Right atrium auricular region (tissue), 2 donors: ENCODE measurements around the gene CDCP2. TPM values are rescaled to one million over a fixed set of nuclear protein-coding genes. Genes with fewer than 3 reads are reported as not detected.

ENCODE experiments used
- DNase-seq: peaks from one replicate; pipeline ENCODE4 v3.0.0-alpha.2; 2019; ENCODE audit warnings: low spot score
- H3K27ac ChIP-seq, 2 donors: fragments of 200-600 bp; sonication (generic); 1 replicate in 1 of 2; 2 replicates in 1 of 2; pipeline ENCODE4 v1.5.1; 2016 to 2019
- H3K27me3 ChIP-seq, 2 donors: fragments of 200-600 bp; sonication (generic); one replicate each; pipeline versions ENCODE4 v1.5.1 to v1.6.0; 2017 to 2019
- H3K36me3 ChIP-seq: fragments of 200-600 bp; sonication (generic); one replicate; pipeline ENCODE4 v1.5.1; 2016
- H3K4me1 ChIP-seq, 2 donors: fragments of 200-600 bp; sonication (generic); one replicate each; pipeline versions ENCODE4 v1.5.1 to v1.6.0; 2017 to 2019
- H3K4me3 ChIP-seq, 2 donors: fragments of 200-600 bp; sonication (generic); 1 replicate in 1 of 2; 2 replicates in 1 of 2; pipeline ENCODE4 v1.5.1; 2017 to 2019; ENCODE audit warnings: mild to moderate bottlenecking in 1 of 2, moderate library complexity in 1 of 2
- H3K9me3 ChIP-seq, 2 donors: fragments of 200-600 bp; sonication (generic); one replicate each; pipeline ENCODE4 v1.5.1; 2019
- CTCF ChIP-seq, 2 donors: fragments of 200-600 bp; sonication (generic); IDR thresholded peaks; one replicate each; pipeline ENCODE4 v1.5.1; 2019; ENCODE audit warnings: antibody characterized with exemption in 2 of 2
- total RNA-seq, 2 donors: library from RNA; depleted of rRNA; stranded (reverse); fragments of >200 nt; gene quantifications; one replicate each; pipeline ENCODE4 v1.1.0, GENCODE V29; 2016

The CDCP2 gene
- total RNA-seq, 2 donors from 2014 or later = not detected

- Histone ChIP-seq H3K4me3 (no peak overlapping the region), H3K4me1 (peaks cover 0 to 4% of the 10 kb centered on the region in 2 donors), H3K27me3 (no peaks in the 10 kb centered on the region), H3K9me3 (no peaks in the 10 kb centered on the region), H3K36me3 (no peaks in the 10 kb centered on the region), H3K27ac (no peak overlapping the region)
- DNase-seq = no peak
- TF ChIP-seq CTCF (IDR thresholded peaks at IDR 0.05) = no peak
Measured at GRCh38 chr1:54160351-54160750, 7.6 kb upstream of the CDCP2 start.

DNA sequence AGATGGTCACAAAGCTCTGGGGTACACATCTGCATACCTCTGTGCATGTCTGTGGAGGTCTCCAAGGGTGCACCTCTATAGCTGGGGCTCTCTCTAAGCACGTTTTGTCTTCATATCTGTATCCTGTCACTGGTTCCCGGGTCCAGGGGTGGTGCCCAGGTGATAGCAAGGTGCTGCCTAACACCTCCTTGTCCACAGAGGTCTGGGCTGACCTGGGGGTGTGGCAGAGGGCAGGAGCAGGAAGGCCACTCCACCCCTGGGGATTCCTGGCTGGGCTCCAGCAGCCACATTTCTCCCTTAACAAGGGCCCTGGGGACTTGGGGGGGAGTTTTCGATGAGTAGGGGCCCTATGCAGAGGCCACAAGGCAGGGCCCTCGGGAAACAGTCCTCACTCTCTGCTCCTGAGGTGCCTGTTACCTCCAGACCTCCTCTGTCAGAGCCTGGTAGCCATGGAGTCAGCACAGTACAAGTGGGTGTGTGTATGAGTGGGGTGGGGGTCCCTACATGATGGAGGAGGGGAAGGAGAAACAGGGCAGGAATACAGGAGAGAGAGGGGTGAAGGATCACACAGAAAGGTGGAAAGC lies 7.0 kb upstream of the CDCP2 start:
- Histone ChIP-seq H3K4me1 (peaks cover 0 to 4% of the 10 kb centered on the region in 2 donors), H3K27ac (no peak overlapping the region), H3K4me3 (no peak overlapping the region), H3K9me3 (no peaks in the 10 kb centered on the region), H3K36me3 (no peaks in the 10 kb centered on the region), H3K27me3 (no peaks in the 10 kb centered on the region)
- DNase-seq = no peak
- no peak for TF ChIP-seq CTCF (IDR thresholded peaks at IDR 0.05)

- no peak overlapping the region for H3K4me3 ChIP-seq
- peaks cover 0 to 11% of the 10 kb centered on the region in 2 donors for H3K4me1 ChIP-seq
- H3K27ac ChIP-seq = no peak overlapping the region
- no peak for DNase-seq
- H3K27me3 ChIP-seq = no peaks in the 10 kb centered on the region
- H3K36me3 ChIP-seq = no peaks in the 10 kb centered on the region
- H3K9me3 ChIP-seq = no peaks in the 10 kb centered on the region
- no peak for TF ChIP-seq CTCF (IDR thresholded peaks at IDR 0.05)
Measured at GRCh38 chr1:54158071-54158470, 5.3 kb upstream of the CDCP2 start.

DNA sequence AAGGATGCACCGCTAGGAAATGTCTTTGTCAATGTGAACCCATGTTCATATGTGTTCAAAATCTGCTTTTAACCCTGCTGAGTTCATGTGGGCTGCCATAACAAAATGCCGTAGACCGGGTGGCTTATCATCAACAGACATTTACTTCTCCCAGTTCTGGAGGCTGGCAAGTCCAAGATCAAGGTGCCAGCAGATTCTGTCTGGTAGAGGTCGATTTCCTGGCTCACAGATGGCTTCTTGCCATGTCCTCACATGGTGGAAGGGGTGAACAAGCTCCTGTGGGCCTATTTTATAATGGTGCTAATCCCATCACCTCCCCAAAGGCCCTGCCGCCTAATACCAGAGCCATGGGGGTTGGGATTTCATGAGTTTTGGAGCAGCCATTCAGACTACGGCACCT lies 4.6 kb upstream of the CDCP2 start:
- DNase-seq = no peak
- Histone ChIP-seq H3K36me3 (no peaks in the 10 kb centered on the region), H3K27ac (no peak overlapping the region), H3K27me3 (no peaks in the 10 kb centered on the region), H3K4me1 (peaks cover 0 to 11% of the 10 kb centered on the region in 2 donors), H3K4me3 (no peak overlapping the region), H3K9me3 (no peaks in the 10 kb centered on the region)
- no peak for TF ChIP-seq CTCF (IDR thresholded peaks at IDR 0.05)

DNA sequence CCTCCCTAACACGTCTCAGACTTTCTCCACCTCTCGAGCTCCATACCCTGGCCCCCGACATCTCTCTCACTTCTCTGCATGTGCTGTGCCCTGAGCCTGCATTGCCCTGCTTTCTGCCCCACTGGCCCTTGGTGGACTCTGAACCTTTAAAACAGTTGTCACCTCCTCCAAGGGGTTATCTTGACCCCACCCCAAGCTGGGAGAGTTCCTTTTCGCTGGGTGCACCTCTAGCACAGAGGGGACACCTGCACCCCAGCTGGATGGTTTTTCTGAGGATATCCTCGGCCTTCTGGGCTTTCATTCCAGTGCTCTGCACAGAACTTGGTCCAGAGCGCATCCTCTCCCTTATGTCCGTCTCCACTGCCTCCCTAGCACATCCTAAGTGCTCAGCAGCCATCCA lies 4.2 kb upstream of the CDCP2 start:
- H3K4me3 ChIP-seq = no peak overlapping the region
- no peaks in the 10 kb centered on the region for H3K27me3 ChIP-seq
- no peak for TF ChIP-seq CTCF (IDR thresholded peaks at IDR 0.05)
- no peaks in the 10 kb centered on the region for H3K36me3 ChIP-seq
- H3K9me3 ChIP-seq = no peaks in the 10 kb centered on the region
- peaks cover 0 to 11% of the 10 kb centered on the region in 2 donors for H3K4me1 ChIP-seq
- DNase-seq = no peak
- H3K27ac ChIP-seq = no peak overlapping the region

DNA sequence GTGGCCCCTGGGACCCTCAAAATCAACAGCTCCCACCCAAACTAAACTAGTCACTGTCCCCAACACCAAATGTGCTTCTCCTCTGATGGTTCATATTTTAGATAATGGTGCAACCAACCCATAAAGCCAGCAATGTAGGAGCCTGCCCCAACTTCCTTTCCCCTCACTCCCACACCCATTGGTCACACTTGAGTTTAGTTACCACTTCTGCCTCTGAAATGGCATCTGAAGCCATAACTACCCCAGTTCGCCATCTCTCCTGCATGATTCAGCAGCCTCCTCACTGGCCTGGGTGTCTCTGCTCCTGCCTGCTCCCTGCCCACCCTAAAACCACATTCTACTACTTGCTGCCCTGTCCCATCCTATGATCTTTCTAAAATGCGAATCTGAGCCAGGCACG lies 3.4 kb upstream of the CDCP2 start:
- DNase-seq = no peak
- no peak for TF ChIP-seq CTCF (IDR thresholded peaks at IDR 0.05)
- H3K4me3 ChIP-seq = no peak overlapping the region
- H3K9me3 ChIP-seq = no peaks in the 10 kb centered on the region
- H3K4me1 ChIP-seq = peaks cover 0 to 11% of the 10 kb centered on the region in 2 donors
- no peaks in the 10 kb centered on the region for H3K36me3 ChIP-seq
- H3K27ac ChIP-seq = no peak overlapping the region
- H3K27me3 ChIP-seq = no peaks in the 10 kb centered on the region
